ENCODE data around the gene SCNN1B. TPM values are rescaled to one million over a fixed set of nuclear protein-coding genes. Genes with fewer than 3 reads are reported as not detected.
"Not testable (repeated sequence)": the region's sequence is repeated elsewhere in the genome, so short reads cannot be mapped to it uniquely, and the experiment has no call there.

Gene SCNN1B
- total RNA-seq, 1 donor from 2014 or later, result not detected

DNA sequence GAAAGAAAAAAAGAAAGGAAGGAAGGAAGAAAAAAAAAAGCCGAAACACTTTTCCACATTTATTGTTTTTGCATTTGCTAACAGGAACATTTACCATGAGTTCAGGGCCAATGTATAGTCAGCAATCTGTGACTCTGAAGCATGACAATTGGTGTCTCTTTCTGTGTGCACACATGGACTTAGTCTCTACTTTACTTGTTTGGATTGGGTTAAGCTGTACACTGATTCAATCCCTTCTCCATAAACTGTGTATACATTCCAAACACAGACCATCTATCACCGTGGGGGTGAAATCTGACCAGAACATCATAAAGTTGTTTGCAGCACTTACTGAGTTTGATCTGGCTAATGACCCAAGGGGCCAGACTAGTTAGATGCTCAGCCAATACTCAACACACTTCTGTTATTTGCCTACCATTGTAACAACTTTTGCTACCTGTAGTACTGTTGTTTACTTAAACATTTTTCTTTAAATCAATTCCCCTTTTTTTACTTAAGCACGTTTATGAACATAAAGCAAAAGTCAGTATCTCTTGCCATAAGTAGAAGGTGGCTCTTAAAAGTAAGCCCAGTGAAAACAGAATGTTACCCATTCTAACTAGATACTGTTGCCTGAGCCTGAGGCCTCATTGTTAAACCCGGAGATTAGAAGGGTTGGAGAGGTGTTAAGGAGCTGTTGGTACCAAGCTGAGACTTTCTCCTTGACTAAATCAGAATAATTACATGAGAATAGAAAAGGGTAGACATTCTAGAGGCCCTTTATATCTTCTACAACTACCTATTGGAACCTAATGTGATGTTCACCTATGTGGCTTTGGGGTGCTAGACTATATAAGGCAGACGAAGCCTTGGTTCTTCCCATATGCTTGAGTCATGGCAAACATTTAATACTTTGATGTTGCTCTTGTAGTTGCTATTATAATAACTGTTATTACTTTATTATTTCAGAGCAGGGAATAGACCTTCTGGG lies 41.8 kb downstream of the SCNN1B start:
- DNase-seq (ENCODE audit: low spot score), result no peak
- intact Hi-C loops (cut with DNase I), result no loop called here

DNA sequence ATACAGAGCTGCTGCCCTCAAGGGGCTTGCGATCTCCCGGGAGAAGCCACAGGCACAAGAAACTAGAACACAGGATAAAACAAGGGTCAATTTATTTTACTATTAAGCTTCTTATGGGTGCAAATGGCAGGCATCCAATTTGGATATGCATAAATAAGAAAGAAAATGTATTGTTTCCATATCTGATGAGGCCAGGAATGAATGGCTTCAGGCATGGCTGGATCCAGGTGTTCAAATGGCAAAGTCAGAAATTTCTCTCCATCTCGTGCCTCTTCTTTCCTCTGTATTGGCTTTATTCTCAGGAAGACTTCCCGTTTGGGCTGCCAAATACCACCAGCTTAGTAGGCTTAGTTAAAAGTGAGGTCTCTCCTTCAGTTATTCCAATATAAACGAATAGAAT lies 43.1 kb downstream of the SCNN1B start:
- intact Hi-C loops (cut with DNase I), result no loop called here
- DNase-seq (ENCODE audit: low spot score), result no peak

DNA sequence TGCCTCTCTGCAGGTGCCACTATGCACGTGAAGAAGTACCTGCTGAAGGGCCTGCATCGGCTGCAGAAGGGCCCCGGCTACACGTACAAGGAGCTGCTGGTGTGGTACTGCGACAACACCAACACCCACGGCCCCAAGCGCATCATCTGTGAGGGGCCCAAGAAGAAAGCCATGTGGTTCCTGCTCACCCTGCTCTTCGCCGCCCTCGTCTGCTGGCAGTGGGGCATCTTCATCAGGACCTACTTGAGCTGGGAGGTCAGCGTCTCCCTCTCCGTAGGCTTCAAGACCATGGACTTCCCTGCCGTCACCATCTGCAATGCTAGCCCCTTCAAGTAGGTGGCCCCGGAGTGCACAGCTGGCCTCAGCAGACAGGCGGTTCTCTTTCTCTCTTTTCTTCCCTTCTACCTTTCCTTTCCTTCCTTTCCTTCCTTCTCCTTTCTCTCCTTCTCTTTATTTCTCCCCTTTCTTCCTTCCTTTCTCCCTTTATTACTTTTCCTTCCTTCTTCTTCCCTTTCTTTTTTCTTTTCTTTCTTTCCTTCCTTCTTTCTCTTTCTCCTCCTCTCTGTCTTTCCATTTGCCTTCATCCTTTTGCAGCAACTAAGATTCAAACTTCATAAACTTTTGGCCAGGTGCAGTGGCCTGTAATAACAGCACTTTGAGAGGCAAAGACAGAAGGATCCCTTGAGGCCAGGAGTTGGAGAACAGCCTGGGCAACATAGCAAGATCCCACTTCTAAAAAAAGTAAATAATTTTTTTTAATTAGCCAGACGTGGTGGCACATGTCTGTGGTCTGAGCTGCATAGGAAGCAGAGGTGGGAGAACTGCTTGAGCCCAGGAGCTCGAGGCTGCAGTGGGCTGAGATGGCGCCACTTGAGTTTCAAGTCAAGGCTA lies 46.7 kb downstream of the SCNN1B start:
- intact Hi-C loops (cut with DNase I), result no loop called here
- DNase-seq (ENCODE audit: low spot score), result no peak

DNA sequence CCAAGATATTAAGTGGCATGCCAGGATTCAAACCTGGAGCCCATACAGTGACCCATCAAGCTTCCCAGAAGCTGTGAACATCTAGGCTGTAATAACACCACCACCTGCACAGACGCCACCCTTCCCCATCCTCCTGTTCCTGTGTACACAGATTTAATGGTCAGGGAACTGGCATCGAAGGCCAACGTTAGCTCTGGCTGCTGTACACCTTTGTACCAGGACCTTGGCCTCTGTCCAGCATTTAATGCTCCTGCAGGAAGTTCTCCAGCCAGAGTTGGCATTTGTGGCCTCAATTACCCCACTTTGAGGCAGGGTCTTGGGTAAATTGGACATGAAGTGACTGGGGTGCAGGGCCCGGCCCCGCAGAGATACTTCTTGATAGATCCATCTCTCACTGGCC lies 49.3 kb downstream of the SCNN1B start:
- intact Hi-C loops (cut with DNase I), result no loop called here
- no peak for DNase-seq (ENCODE audit: low spot score)

- intact Hi-C loops (cut with DNase I), result no loop called here
- DNase-seq (ENCODE audit: low spot score), result no peak
These were observed 51.3 kb downstream of the SCNN1B start for GRCh38 chr16:23353440-23353839.

GRCh38 chr16:23354246-23354645 lies 52.1 kb downstream of the SCNN1B start:
- intact Hi-C loops (cut with DNase I), result no loop called here
- DNase-seq (ENCODE audit: low spot score), result no peak

DNA sequence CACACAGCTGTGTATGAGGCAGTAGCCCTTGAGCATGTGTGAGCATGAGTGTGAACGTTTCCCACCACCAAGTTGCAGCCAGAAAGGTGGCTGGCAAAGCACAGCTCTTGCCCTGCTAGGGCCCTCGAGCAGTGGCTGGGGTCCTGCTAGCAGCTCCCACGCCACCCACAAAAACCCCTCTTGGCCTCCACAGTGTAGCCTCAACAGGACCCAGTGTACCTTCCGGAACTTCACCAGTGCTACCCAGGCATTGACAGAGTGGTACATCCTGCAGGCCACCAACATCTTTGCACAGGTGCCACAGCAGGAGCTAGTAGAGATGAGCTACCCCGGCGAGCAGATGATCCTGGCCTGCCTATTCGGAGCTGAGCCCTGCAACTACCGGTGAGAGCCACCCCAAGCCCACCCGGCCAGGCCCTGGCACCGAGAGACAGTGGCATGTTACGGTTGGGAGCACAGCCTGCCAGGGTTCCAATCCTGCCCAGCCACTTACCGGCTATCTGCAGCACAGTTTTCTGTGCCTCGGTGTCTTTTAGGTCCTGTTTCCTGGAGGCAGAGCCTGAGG lies 53.1 kb downstream of the SCNN1B start:
- DNase-seq (ENCODE audit: low spot score), result no peak
- intact Hi-C loops (cut with DNase I), result no loop called here

DNA sequence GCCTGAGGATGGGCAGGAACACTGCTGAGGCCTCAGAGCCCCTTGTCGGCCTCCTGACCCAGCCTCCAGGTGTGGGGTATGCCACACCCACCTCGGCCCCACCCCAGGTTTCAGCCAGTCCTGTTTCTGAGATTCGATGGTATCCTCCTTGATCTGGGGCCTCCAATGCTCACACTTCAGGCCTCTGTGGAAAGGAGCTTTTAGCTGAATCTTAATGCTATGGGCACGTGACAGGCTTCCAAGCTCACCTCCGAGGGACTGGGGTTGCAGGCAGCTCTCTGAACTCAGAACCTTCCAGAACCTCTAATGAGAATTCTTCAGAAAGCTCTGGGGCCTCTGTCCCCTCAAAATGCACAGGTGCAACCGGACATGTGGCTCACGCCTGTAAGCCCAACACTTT lies 54.8 kb downstream of the SCNN1B start:
- intact Hi-C loops (cut with DNase I), result no loop called here

GRCh38 chr16:23357761-23358290 lies 55.7 kb downstream of the SCNN1B start:
- DNase-seq (ENCODE audit: low spot score), result peak; percentile 50
- intact Hi-C loops (cut with DNase I), result no loop called here

More for the DNA sequence above, 54.8 kb downstream of the SCNN1B start:
- peak; percentile 71 for DNase-seq (ENCODE audit: low spot score)

- peak; percentile 57 for DNase-seq (ENCODE audit: low spot score)
- intact Hi-C loops (cut with DNase I), result no loop called here
These were observed 57.1 kb downstream of the SCNN1B start for GRCh38 chr16:23359092-23359760.

- peak; percentile 60 for DNase-seq (ENCODE audit: low spot score)
- intact Hi-C loops (cut with DNase I), result no loop called here
These were observed 60.6 kb downstream of the SCNN1B start for GRCh38 chr16:23362460-23363317.

DNA sequence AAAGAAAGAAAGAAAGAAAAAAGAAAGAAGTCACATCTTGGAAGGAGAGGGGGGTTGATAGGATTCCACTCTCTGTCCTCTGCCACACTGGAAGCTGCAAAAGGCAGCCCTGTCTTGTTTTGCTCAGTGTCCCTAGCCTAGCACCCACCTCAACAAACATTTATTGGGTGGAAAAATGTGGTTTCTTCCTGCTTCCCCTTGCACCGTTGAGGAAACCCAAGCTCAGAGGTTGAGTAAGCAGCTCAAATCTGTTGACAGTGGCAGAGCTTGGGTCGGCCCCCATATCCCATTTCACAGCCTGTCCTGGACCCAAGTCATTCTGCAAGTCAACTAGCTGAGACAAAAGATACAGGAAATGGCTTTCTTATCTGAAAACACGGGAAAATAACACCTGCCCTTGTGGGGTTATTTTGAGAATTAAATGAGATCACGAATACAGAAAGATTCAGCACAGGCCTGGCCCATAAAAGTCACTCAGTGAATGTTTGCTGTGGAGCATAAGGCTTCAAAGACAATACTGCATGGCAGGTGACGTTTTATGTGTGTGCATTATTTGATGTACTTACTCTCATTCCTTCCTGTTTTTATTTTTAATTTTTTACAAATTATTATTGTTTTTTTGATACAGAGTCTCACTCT lies 63.6 kb downstream of the SCNN1B start:
- intact Hi-C loops (cut with DNase I), result no loop called here
- DNase-seq (ENCODE audit: low spot score), result no peak

DNA sequence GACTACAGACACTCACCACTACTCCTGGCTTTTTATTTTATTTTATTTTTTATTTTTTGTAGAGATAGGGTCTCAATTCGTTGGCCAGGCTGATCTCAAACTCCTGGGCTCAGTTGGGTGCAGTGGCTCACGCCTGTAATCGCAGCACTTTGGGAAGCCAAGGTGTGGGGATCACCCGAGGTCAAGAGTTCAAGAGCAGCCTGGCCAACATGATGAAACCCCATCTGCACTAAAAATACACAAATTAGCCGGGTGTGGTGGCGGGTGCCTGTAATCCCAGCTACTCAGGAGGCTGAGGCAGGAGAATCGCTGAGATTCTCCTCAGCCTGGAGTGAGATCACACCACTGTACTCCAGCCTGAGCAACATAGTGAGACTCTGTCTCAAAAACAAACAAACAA lies 64.2 kb downstream of the SCNN1B start:
- intact Hi-C loops (cut with DNase I); DNase-seq (ENCODE audit: low spot score): not testable (repeated sequence)

- no peak for DNase-seq (ENCODE audit: low spot score)
- intact Hi-C loops (cut with DNase I), result no loop called here
These were observed 65.5 kb downstream of the SCNN1B start for GRCh38 chr16:23367564-23367963.

DNA sequence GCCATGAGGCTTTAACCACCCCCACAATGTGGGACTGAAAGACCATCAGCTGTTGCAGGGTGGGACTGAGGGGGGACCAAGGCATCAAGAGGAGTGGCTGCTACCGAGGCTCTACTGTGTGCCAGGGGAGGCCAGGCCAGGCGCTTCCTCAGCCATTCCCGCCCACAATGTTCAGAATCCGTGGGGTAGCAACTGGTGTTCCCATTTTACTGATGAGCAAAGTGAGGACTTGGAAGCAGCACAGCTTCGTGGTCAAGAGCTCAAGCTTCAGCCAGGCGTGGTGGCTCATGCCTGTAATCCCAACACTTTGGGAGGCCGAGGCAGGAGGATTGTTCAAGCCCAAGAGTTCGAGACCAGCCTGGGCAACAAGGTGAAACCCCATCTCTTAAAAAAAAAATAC lies 65.9 kb downstream of the SCNN1B start:
- intact Hi-C loops (cut with DNase I), result no loop called here
- no peak for DNase-seq (ENCODE audit: low spot score)

DNA sequence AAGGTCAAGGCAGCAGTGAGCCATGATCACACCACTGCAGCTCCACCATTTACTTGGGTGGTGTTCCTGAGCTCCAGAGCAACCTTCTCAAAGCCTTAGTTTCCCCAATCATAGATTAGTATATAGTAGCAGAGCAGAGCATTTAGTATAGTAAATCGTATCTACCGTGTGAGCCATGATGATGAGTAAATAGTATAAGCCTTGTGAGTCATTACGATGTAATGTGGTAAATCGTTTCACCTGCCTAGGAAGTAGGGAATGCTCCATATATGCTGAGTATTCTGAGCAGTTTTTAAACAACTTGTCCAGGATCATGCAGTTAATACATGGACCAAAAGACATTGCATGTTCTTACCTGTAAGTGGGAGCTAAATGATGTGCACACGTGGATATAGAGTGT lies 66.4 kb downstream of the SCNN1B start:
- DNase-seq (ENCODE audit: low spot score), result no peak
- intact Hi-C loops (cut with DNase I), result no loop called here

GRCh38 chr16:23369416-23369815 lies 67.3 kb downstream of the SCNN1B start:
- intact Hi-C loops (cut with DNase I), result no loop called here
- no peak for DNase-seq (ENCODE audit: low spot score)

- intact Hi-C loops (cut with DNase I), result no loop called here
- DNase-seq (ENCODE audit: low spot score), result no peak
These were observed 69.3 kb downstream of the SCNN1B start for GRCh38 chr16:23371368-23371767.
